ENCODE data around the gene COL18A1.

GRCh38 chr21:45545691-45546531 lies 140.9 kb downstream of the COL18A1 start:
- TF ChIP-seq CTCF (IDR thresholded peaks at IDR 0.05; ENCODE audit: low read depth, low read length) (no peak), EZH2phosphoT487 (IDR thresholded peaks at IDR 0.05; ENCODE audit: low read depth) (no peak)

All from OCI-LY3 (cell line).